ENCODE results near the gene CLK2.
"Not testable (repeated sequence)": the region's sequence is repeated elsewhere in the genome, so short reads cannot be mapped to it uniquely, and the experiment has no call there.

The CLK2 gene

GRCh38 chr1:155296661-155297060 is 23.4 kb upstream of the CLK2 start:
- no peak for DNase-seq (ENCODE audit: low spot score)

GRCh38 chr1:155295942-155296267 is 22.6 kb upstream of the CLK2 start:
- no peak for DNase-seq (ENCODE audit: low spot score)

GRCh38 chr1:155295183-155295941 is 22.1 kb upstream of the CLK2 start:
- DNase-seq (ENCODE audit: low spot score), result peak; percentile 59

GRCh38 chr1:155294520-155295182 is 21.3 kb upstream of the CLK2 start:
- peak; percentile 41 for DNase-seq (ENCODE audit: low spot score)

- no peak for DNase-seq (ENCODE audit: low spot score)
Measured at GRCh38 chr1:155293086-155293749, 19.9 kb upstream of the CLK2 start.

- not testable (repeated sequence) for DNase-seq (ENCODE audit: low spot score)
Measured at GRCh38 chr1:155291006-155291405, 17.7 kb upstream of the CLK2 start.

- no peak for DNase-seq (ENCODE audit: low spot score)
Measured at GRCh38 chr1:155287987-155288543, 14.8 kb upstream of the CLK2 start.

GRCh38 chr1:155286544-155286943 is 13.2 kb upstream of the CLK2 start:
- no peak for DNase-seq (ENCODE audit: low spot score)

- no peak for DNase-seq (ENCODE audit: low spot score)
Measured at GRCh38 chr1:155285631-155286044, 12.3 kb upstream of the CLK2 start.

GRCh38 chr1:155285063-155285462 is 11.8 kb upstream of the CLK2 start:
- DNase-seq (ENCODE audit: low spot score), result no peak

GRCh38 chr1:155284476-155284875 is 11.2 kb upstream of the CLK2 start:
- no peak for DNase-seq (ENCODE audit: low spot score)

- DNase-seq (ENCODE audit: low spot score), result no peak
Measured at GRCh38 chr1:155282488-155283091, 9.3 kb upstream of the CLK2 start.

GRCh38 chr1:155279268-155279667 is 6.0 kb upstream of the CLK2 start:
- no peak for DNase-seq (ENCODE audit: low spot score)

GRCh38 chr1:155278689-155279160 is 5.4 kb upstream of the CLK2 start:
- no peak for DNase-seq (ENCODE audit: low spot score)

GRCh38 chr1:155277902-155278688 is 4.8 kb upstream of the CLK2 start:
- DNase-seq (ENCODE audit: low spot score), result peak; percentile 92

GRCh38 chr1:155277070-155277901 is 4.0 kb upstream of the CLK2 start, which contains the start of gene HCN3:
Gene HCN3 (plus strand): TSS chr1:155277463. CDS start chr1:155277591, 128 bp downstream.
- DNase-seq (ENCODE audit: low spot score), result peak; percentile 96

GRCh38 chr1:155272466-155273342 is 600 bp downstream of the CLK2 start:
- peak; percentile 76 for DNase-seq (ENCODE audit: low spot score)

GRCh38 chr1:155269381-155269780 is 3.9 kb downstream of the CLK2 start:
- DNase-seq (ENCODE audit: low spot score), result no peak

GRCh38 chr1:155268630-155269029 is 4.7 kb downstream of the CLK2 start:
- DNase-seq (ENCODE audit: low spot score), result no peak
